Epithelial cell of proximal tubule (primary cell): ENCODE results near the gene APOBEC4. TPM values are rescaled to one million over a fixed set of nuclear protein-coding genes. Genes with fewer than 3 reads are reported as not detected.

Source experiments
- DNase-seq: peaks from one replicate; pipeline ENCODE4 v3.0.0-alpha.2; 2011; ENCODE audit warnings: low read depth
- H3K4me3 ChIP-seq: 2 replicates; pipeline ENCODE4 v1.5.1; 2011; ENCODE audit warnings: low read depth, mild to moderate bottlenecking, low read length
- CTCF ChIP-seq: conservative IDR thresholded peaks from 2 replicates; pipeline ENCODE4 v1.5.1; 2012; ENCODE audit warnings: low read depth, mild to moderate bottlenecking, low read length
- total RNA-seq: library from RNA; depleted of rRNA; stranded (reverse); fragments of >200 nt; gene quantifications from 2 replicates; pipeline ENCODE4 v1.2.3, GENCODE V29; 2015

Gene APOBEC4
- total RNA-seq, 1 donor from 2014 or later: not detected

DNA sequence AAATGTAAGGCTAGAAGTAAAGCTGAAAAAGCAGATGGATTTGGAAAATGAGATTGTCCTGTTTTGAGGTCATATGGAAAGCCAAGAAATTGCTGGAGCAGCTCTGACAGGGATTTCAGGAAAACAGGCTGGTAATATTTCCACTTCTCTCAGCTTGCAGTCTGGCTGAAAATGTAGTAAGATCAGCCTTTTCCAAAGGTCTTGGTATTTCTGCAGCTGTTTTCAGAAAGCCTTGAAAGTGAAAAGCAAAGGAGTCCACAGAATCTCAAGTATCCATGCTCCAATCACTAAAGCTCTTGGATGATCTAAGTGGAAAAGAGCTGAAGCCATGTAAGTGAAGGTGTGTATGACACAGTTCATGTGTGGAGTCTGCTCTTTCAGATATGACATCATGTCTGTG lies 41.6 kb upstream of the APOBEC4 start:
- no peak for DNase-seq
- no peak overlapping the region for H3K4me3 ChIP-seq
- TF ChIP-seq CTCF: no peak

GRCh38 chr1:183694066-183694465 lies 41.0 kb upstream of the APOBEC4 start:
- TF ChIP-seq CTCF: no peak

DNA sequence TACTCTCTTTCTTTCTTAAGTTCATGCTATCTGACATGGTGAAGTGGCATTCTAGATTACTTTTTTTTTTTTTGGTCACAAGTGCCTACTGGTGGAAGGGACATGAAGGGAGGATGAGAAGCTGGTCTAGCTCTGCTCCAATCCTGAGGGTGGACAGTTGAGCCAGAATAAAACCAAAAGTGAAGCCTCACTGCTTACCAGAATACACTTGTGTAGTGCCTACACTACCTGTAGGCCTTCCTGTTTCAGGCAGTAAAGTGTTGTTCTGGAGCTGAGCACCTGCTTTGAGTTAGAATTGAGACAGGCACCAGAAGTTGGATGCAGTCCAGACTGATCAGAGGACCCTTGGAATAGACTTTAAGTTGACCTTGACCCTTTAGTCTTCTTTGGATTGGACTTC lies 40.4 kb upstream of the APOBEC4 start:
- no peak overlapping the region for H3K4me3 ChIP-seq
- DNase-seq: no peak
- no peak for TF ChIP-seq CTCF

More at GRCh38 chr1:183694066-183694465, 41.0 kb upstream of the APOBEC4 start:
- H3K4me3 ChIP-seq: no peak overlapping the region
- DNase-seq: no peak

- TF ChIP-seq CTCF: no peak
- DNase-seq: no peak
- H3K4me3 ChIP-seq: no peak overlapping the region
Measured at GRCh38 chr1:183689762-183690204, 36.7 kb upstream of the APOBEC4 start.

GRCh38 chr1:183688341-183689060 lies 35.4 kb upstream of the APOBEC4 start:
- DNase-seq: no peak
- TF ChIP-seq CTCF: no peak
- no peak overlapping the region for H3K4me3 ChIP-seq

GRCh38 chr1:183687546-183688304 lies 34.6 kb upstream of the APOBEC4 start:
- H3K4me3 ChIP-seq: no peak overlapping the region
- TF ChIP-seq CTCF: no peak
- DNase-seq: no peak

GRCh38 chr1:183686229-183686628 lies 33.1 kb upstream of the APOBEC4 start:
- no peak overlapping the region for H3K4me3 ChIP-seq
- no peak for TF ChIP-seq CTCF
- no peak for DNase-seq
